Activated T-cell treated with anti-CD3 and anti-CD28 coated beads, Interleukin-2, amount 50 U/mL, for 72 hours (primary cell): ENCODE measurements around the gene MMP8. TPM values are rescaled to one million over a fixed set of nuclear protein-coding genes. Genes with fewer than 3 reads are reported as not detected.

Source experiments
- ATAC-seq, 2 donors: fragments of 150-1000 bp; cut with Tn5 transposase; replicated peaks in 1 of 2; 2 replicates each; pipeline ENCODE4 v1.10.0; 2021; ENCODE audit warnings: moderate library complexity in 2 of 2, mild to moderate bottlenecking in 1 of 2
- DNase-seq, 2 donors: peaks; one replicate each; pipeline ENCODE4 v3.0.0; 2021 to 2022; ENCODE audit warnings: mixed read lengths in 1 of 2
- H3K27ac Mint-ChIP-seq: one replicate; pipeline ENCODE4 v1.8.0; 2022; ENCODE audit warnings: mild to moderate bottlenecking, moderate library complexity, mixed read lengths
- H3K27me3 Mint-ChIP-seq: one replicate; pipeline ENCODE4 v1.8.0; 2022; ENCODE audit warnings: low read depth, mixed read lengths
- H3K36me3 Mint-ChIP-seq, 2 donors: one replicate each; pipeline ENCODE4 v1.8.0; 2022; ENCODE audit warnings: mixed read lengths in 2 of 2, mild to moderate bottlenecking in 1 of 2; ENCODE audit not compliant: insufficient read depth in 2 of 2
- H3K4me1 Mint-ChIP-seq: one replicate; pipeline ENCODE4 v1.8.0; 2022; ENCODE audit warnings: low read depth, mixed read lengths
- H3K4me3 Mint-ChIP-seq, 2 donors: one replicate each; pipeline ENCODE4 v1.8.0; 2022; ENCODE audit warnings: mild to moderate bottlenecking in 2 of 2, mixed read lengths in 2 of 2, moderate library complexity in 2 of 2
- H3K9me3 Mint-ChIP-seq, 2 donors: one replicate each; pipeline ENCODE4 v1.8.0; 2022; ENCODE audit warnings: mixed read lengths in 2 of 2
- total RNA-seq, 2 donors: library from RNA; stranded (reverse); gene quantifications; one replicate each; pipeline ENCODE4 v1.2.3, GENCODE V29; 2022

MMP8 gene
- total RNA-seq, 2 donors from 2014 or later = not detected

DNA sequence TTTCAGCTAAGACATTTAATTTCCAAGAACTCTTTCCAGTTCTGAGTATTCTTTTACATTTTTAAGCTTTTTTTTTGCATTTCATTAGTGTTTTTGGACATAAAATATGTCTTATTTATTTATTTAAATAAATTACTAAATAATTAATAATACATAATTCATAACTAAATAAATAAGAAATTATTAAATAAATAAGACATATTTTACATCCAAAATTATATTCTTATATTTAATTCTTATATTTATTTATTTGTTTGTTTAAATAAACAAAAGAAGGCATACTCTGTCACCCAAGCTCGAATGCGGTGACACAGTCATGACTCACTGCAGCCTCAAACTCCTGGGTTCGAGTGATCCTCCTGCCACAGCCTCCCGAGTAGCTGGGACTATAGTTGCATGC is 16.1 kb downstream of the MMP8 start:
- no peaks in the 10 kb centered on the region for H3K36me3 Mint-ChIP-seq
- ATAC-seq (no peak), DNase-seq (no peak)
- no peaks in the 10 kb centered on the region for H3K4me1 Mint-ChIP-seq
- peaks cover 15% of the 10 kb centered on the region for H3K27me3 Mint-ChIP-seq
- H3K27ac Mint-ChIP-seq = no peak overlapping the region
- no peak overlapping the region for H3K4me3 Mint-ChIP-seq
- no peaks in the 10 kb centered on the region for H3K9me3 Mint-ChIP-seq

DNA sequence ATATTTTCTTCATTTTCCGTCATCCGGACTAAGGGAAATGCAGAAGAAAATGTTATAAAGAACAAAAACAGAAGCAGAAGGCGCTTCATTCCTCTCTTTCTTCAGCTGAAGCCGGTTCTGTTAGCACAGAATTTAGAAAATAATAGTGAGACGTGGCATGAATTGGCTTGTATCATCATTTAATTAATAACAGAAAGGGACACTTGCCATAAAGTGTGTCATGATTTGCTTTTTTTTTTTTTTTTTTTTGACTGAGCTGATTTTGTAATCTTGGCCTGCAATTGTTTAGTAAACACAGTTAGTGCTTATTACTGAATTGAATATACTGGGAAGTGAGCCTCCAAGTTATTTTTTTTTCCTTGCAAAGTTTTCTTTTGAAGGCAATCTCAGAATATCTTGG is 19.1 kb downstream of the MMP8 start, which contains the start of gene MMP27:
MMP27 (minus strand) TSS at position 144 of the 400 bp plus-strand sequence; CDS start at position 89, 55 bp downstream.
- ATAC-seq (no peak), DNase-seq (no peak)
- H3K4me1 Mint-ChIP-seq = no peaks in the 10 kb centered on the region
- no peaks in the 10 kb centered on the region for H3K9me3 Mint-ChIP-seq
- H3K36me3 Mint-ChIP-seq = no peaks in the 10 kb centered on the region
- no peak within 1 kb of the TSS for H3K27ac Mint-ChIP-seq
- peaks cover 5% of the 10 kb centered on the region for H3K27me3 Mint-ChIP-seq
- H3K4me3 Mint-ChIP-seq = no peak within 1 kb of the TSS

DNA sequence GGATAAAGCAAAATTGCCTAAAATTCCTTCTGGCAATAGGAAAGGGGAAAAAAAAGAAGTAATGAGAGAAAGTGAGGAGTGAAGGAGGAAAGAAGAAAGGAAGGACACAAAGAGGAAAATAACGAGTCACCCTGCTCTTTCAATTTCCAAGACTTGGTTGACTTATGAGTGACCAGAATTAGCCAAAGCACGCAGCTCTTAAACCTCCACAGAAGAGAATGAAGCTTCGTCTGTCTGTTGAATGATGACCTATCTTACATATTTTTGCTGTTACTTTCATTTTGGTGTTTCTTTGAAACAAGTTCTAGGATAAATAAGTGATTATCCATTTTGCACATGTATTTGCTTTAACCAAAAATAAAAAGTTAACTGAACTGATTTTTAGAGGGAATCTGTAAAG is 19.9 kb downstream of the MMP8 start:
- H3K4me3 Mint-ChIP-seq = no peak overlapping the region
- H3K27ac Mint-ChIP-seq = no peak overlapping the region
- DNase-seq (no peak), ATAC-seq (no peak)
- H3K36me3 Mint-ChIP-seq = no peaks in the 10 kb centered on the region
- H3K27me3 Mint-ChIP-seq = peaks cover 5% of the 10 kb centered on the region
- no peaks in the 10 kb centered on the region for H3K9me3 Mint-ChIP-seq
- no peaks in the 10 kb centered on the region for H3K4me1 Mint-ChIP-seq

DNA sequence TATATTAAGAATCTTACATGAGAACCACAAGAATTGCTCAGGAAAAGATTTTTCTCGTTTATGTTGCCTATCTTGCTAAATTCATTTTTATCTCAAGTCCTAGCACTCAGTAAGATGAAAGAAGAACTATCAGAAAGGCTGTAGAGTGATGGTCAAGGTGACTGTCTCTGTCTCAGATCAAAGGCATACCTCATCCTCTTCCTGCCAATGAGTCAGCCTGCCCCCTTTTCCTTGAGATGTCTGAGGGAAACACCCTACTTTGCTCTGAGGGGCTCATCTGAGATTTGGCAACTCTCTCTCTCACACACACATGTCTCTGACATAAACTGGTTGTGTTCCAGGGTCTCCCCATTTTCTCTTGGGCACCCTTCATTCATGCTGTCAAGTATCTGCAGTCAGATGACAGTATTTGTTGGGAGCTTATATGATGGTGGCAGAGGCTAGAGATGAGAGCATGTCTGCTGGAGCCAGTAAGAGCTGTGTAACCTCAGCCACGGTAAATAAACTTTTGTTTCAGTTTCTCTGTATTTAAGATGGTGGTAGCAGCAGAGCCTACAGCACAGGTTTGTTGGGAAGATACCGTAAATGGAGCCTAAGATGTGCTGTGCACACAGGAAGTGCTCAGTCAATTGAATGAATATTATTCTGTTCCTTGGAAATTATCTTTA is 20.8 kb downstream of the MMP8 start:
- Mint-ChIP-seq H3K9me3 (no peaks in the 10 kb centered on the region), H3K36me3 (no peaks in the 10 kb centered on the region), H3K4me3 (no peak overlapping the region), H3K4me1 (no peaks in the 10 kb centered on the region), H3K27ac (no peak overlapping the region), H3K27me3 (no peaks in the 10 kb centered on the region)
- peak; percentile 24 to 58 for ATAC-seq
- DNase-seq = no peak

DNA sequence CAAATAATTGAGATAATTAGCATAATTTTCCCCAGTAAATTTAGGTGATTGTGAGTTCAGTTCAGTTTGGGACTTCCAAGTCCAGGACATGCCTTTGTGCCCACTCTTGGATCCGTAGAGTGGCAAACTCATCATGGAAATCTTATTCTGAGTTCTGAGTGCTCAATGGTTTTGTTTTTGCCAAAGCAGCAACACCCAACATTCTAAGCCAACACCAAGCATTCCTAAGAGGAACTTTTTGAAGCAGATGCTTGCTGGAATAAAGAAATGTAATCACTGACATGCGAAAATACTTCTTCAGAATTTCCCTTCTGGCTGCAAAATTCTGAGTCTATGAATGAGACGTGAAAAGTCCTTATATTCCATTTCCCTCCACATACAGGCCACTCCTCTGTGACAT is 29.6 kb downstream of the MMP8 start:
- H3K9me3 Mint-ChIP-seq = no peaks in the 10 kb centered on the region
- H3K4me1 Mint-ChIP-seq = no peaks in the 10 kb centered on the region
- ATAC-seq (no peak), DNase-seq (no peak)
- no peaks in the 10 kb centered on the region for H3K36me3 Mint-ChIP-seq
- no peaks in the 10 kb centered on the region for H3K27me3 Mint-ChIP-seq
- no peak overlapping the region for H3K4me3 Mint-ChIP-seq
- H3K27ac Mint-ChIP-seq = no peak overlapping the region

DNA sequence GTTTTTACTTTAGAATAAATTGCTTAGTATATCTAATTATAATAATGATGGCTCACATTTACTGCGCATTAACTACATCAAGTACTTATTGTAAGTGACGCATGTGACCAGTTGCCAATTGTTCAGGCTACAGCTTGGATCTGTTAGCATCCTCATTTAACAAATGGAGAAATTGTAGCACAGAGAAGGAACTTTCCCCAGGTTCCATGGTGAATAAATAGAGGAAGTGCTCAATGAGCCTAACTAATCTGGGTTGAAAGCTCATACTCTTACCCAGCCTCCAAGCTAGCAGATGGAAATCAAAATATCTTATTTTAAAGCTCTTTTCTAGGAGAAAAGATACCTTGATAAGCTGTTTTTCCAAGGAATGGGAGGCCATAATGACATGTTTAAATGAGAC is 39.0 kb downstream of the MMP8 start:
- no peaks in the 10 kb centered on the region for H3K36me3 Mint-ChIP-seq
- H3K27me3 Mint-ChIP-seq = peaks cover 10% of the 10 kb centered on the region
- H3K27ac Mint-ChIP-seq = no peak overlapping the region
- no peak overlapping the region for H3K4me3 Mint-ChIP-seq
- H3K4me1 Mint-ChIP-seq = no peaks in the 10 kb centered on the region
- H3K9me3 Mint-ChIP-seq = no peaks in the 10 kb centered on the region
- ATAC-seq (no peak), DNase-seq (no peak)

DNA sequence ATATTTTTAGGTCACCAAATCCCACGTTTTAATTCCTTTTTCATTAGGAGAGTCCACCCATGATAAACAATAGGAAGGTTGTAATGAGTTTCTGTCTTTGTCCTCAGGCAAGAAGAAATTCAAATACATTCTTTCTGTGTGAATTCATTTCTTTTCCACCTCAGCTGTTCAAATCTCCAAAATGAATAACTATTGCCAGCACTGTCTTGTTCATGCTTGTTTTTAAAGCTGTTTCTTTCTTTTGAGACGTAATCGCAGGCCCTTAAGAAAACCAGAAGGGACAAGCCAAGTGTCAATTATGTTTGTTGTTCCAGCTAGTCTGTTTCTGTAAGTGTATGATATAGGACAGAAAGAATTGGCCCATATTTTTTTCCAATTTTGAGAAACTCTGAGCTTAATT is 39.4 kb downstream of the MMP8 start:
- Mint-ChIP-seq H3K27me3 (peaks cover 10% of the 10 kb centered on the region), H3K4me1 (no peaks in the 10 kb centered on the region), H3K9me3 (no peaks in the 10 kb centered on the region), H3K27ac (no peak overlapping the region), H3K36me3 (no peaks in the 10 kb centered on the region), H3K4me3 (no peak overlapping the region)
- no peak for DNase-seq
- no peak for ATAC-seq

DNA sequence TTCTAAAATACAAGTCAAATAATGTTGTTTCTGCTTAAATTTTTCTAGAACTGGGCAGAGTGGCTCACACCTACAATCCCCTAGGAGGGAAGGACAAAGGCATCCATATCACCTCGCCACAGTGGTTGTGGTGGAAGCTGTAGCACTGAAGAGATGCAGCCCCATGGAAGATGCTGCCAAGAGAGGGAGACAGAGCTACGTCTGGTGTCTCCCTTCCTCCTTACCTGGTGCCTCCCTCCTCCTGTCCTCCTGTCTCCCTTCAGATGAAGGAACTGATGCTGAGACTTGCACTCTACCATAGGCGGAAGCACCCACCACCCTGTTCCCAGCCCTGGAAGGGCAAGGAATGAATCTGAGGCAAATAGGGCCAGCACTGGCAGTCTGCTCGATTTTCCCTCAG is 41.5 kb downstream of the MMP8 start:
- H3K27ac Mint-ChIP-seq = no peak overlapping the region
- no peaks in the 10 kb centered on the region for H3K4me1 Mint-ChIP-seq
- H3K36me3 Mint-ChIP-seq = no peaks in the 10 kb centered on the region
- DNase-seq = no peak
- no peak for ATAC-seq
- no peak overlapping the region for H3K4me3 Mint-ChIP-seq
- H3K9me3 Mint-ChIP-seq = no peaks in the 10 kb centered on the region
- peaks cover 18% of the 10 kb centered on the region for H3K27me3 Mint-ChIP-seq

DNA sequence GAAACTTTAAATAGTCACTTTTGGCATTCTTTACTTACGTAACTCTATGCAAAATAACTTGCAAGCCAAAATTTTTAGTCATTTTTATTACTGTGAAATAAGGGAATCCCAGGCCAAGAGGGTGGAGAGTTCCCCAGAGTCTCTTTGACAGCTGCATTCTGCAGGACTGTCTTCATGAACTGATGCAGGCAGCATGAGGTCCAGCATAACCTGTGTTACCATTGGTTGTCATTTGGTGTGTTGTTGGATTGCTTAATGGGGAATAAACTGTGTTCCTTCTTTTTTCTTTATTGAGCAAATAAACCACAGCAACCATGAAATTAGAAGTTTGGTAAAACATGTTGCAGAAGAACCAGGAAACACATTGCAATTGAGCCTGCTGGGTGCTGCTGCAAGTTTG is 43.8 kb downstream of the MMP8 start:
- Mint-ChIP-seq H3K4me1 (no peaks in the 10 kb centered on the region), H3K27ac (no peak overlapping the region), H3K36me3 (no peaks in the 10 kb centered on the region), H3K9me3 (no peaks in the 10 kb centered on the region), H3K27me3 (peaks cover 18% of the 10 kb centered on the region), H3K4me3 (no peak overlapping the region)
- DNase-seq (no peak), ATAC-seq (no peak)

DNA sequence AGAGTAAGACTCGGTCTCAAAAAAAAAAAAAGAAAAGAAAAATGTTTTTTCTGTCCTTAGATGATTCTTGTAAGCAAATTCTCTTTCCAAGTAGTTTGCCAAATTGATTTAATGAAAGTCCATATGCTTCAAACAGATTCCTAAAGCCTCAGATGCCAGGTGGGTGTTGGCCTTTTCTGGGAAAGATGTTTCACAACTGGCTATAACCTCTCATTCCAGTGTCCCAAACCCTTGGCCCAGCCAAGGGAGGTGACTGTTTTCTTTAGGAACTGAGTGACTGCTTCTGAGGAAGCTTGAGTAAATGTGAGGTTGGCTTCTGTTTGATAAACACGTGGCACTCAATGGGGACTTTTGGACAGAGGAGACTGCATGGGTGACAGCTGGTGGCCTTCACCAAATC is 46.7 kb downstream of the MMP8 start:
- Mint-ChIP-seq H3K9me3 (no peaks in the 10 kb centered on the region), H3K4me3 (no peak overlapping the region)
- no peak for ATAC-seq

DNA sequence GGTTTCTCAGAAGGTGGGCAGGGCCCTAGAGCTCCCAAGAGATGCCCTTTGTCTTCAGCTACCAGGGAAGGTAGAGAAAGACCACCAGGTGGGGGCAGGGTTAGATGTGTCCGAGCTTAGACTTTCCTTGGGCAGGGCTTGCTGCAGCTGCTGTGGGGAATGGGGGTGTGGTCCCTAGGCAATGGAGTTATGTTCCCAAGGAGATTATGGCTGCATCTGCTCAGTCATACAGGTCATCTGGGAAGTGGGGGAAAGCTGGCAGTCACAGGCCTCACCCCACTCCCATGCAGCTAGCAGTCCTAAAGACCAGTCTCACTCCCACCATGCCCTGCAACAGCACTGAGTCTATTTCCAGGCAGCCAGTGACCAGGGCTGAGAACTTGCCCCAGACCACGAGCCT is 48.7 kb downstream of the MMP8 start:
- no peak overlapping the region for H3K4me3 Mint-ChIP-seq
- DNase-seq (no peak), ATAC-seq (no peak)
- no peak overlapping the region for H3K27ac Mint-ChIP-seq
- no peaks in the 10 kb centered on the region for H3K4me1 Mint-ChIP-seq
- H3K27me3 Mint-ChIP-seq = peaks cover 7% of the 10 kb centered on the region
- no peaks in the 10 kb centered on the region for H3K9me3 Mint-ChIP-seq
- no peaks in the 10 kb centered on the region for H3K36me3 Mint-ChIP-seq

More for the DNA sequence above, 46.7 kb downstream of the MMP8 start:
- Mint-ChIP-seq H3K27ac (no peak overlapping the region), H3K36me3 (no peaks in the 10 kb centered on the region), H3K4me1 (no peaks in the 10 kb centered on the region), H3K27me3 (peaks cover 11% of the 10 kb centered on the region)
- DNase-seq = no peak

DNA sequence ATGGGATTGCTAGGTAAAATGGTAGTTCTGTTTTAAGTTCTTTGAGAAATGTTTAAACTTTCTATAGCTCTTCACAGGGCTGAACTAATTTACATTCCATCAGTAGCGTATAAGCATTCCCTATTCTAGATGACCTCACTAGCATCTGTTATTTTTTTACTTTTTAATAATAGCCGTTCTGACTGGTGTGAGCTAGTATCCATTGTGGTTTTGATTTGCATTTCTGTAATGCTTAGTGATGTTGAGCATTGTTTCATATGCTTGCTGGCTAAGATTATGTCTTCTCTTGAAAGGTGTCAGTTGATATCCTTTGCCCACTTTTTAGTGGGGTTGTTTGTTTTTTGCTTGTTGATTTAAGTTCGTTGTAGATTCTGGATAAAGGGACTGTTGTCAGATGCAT is 55.1 kb downstream of the MMP8 start:
- ATAC-seq = no peak

DNA sequence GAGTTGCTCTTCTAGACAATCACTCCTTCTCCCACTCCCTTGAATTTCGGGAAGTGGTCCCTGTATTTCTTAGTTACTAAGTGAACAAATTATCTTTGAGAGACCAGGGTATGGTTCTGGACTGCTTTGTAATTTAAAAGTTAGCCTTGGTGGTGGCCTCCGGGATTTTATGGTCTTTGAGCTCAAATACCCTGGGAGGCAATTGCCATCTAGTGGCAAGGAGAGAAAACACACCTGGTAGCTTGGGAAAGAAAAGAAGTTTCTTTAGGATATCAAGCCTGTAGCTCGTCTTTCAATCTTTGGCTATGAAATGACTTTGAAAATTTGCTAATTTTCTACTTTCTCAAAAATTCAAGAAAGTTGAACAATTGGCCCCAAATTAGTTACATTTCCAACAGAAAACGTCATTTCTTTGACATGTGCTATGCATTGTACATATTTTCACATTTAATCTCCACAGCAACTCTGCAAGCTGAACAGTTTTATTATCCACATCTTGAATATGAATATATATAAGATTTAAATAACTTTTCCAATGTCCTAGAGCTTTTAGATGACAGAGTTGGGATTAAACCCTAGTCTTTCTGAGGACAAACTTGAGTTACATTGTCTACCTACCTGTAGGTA is 58.3 kb downstream of the MMP8 start:
- H3K4me3 Mint-ChIP-seq = no peak overlapping the region
- H3K27ac Mint-ChIP-seq = no peak overlapping the region
- DNase-seq = peak; percentile 20 to 33
- H3K27me3 Mint-ChIP-seq = no peaks in the 10 kb centered on the region
- peak; percentile 32 to 49 for ATAC-seq
- peaks cover 5% of the 10 kb centered on the region for H3K4me1 Mint-ChIP-seq
- H3K36me3 Mint-ChIP-seq = no peaks in the 10 kb centered on the region
- no peaks in the 10 kb centered on the region for H3K9me3 Mint-ChIP-seq

More for the DNA sequence above, 55.1 kb downstream of the MMP8 start:
- no peaks in the 10 kb centered on the region for H3K9me3 Mint-ChIP-seq
- peaks cover 5% of the 10 kb centered on the region for H3K4me1 Mint-ChIP-seq
- H3K36me3 Mint-ChIP-seq = no peaks in the 10 kb centered on the region
- H3K4me3 Mint-ChIP-seq = no peak overlapping the region
- no peak for DNase-seq
- no peaks in the 10 kb centered on the region for H3K27me3 Mint-ChIP-seq
- no peak overlapping the region for H3K27ac Mint-ChIP-seq
